Measurements from ENCODE around the gene TLR4. TPM values are rescaled to one million over a fixed set of nuclear protein-coding genes. Genes with fewer than 3 reads are reported as not detected.

Gene TLR4
- total and polyA plus RNA-seq, 9 of the 15 experiments (the other 6 are each of a cell fraction or from before 2014, with no cell fraction given) = 0.02 TPM; not detected in 8

GRCh38 chr9:117715411-117715989, 11.3 kb downstream of the TLR4 start:
- 0% methylated on average over 5 of the region's 5 CpGs for WGBS (ENCODE audit: insufficient coverage, low coverage, missing lambda C conversion rate)
- no peak overlapping the region for H3K9ac ChIP-seq (ENCODE audit: insufficient read depth in 1 of 2, low read depth in 2 of 2, low read length in 2 of 2)
- no peak for TF ChIP-seq FOSL1 (tag; conservative IDR thresholded peaks at IDR 0.05)
- TF ChIP-seq ZNF354B (CRISPR knock-in tag; IDR thresholded peaks at IDR 0.05) = no peak
- no peak for TF ChIP-seq ZNF253 (CRISPR knock-in tag; conservative IDR thresholded peaks at IDR 0.05)
- no peak for TF ChIP-seq BDP1 (IDR thresholded peaks at IDR 0.05; ENCODE audit: insufficient read depth, insufficient read length)
- no peak for TF ChIP-seq PCBP2 (IDR thresholded peaks at IDR 0.05; ENCODE audit: low read depth, low read length, poor library complexity, severe bottlenecking)
- no peak for TF ChIP-seq ELK1 (CRISPR knock-in tag; IDR thresholded peaks at IDR 0.05)
- TF ChIP-seq ZNF764 (CRISPR knock-in tag; IDR thresholded peaks at IDR 0.05; ENCODE audit: low read depth) = no peak
- TF ChIP-seq E2F8 (IDR thresholded peaks at IDR 0.05; ENCODE audit: low read depth, partially characterized antibody) = no peak
- TF ChIP-seq TFE3 (CRISPR knock-in tag; IDR thresholded peaks at IDR 0.05) = no peak
- TF ChIP-seq, protein P1, sequence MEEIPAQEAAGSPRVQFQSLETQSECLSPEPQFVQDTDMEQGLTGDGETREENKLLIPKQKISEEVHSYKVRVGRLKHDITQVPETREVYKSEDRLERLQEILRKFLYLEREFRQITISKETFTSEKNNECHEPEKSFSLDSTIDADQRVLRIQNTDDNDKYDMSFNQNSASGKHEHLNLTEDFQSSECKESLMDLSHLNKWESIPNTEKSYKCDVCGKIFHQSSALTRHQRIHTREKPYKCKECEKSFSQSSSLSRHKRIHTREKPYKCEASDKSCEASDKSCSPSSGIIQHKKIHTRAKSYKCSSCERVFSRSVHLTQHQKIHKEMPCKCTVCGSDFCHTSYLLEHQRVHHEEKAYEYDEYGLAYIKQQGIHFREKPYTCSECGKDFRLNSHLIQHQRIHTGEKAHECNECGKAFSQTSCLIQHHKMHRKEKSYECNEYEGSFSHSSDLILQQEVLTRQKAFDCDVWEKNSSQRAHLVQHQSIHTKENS (CRISPR knock-in tag; IDR thresholded peaks at IDR 0.05) = no peak
- BruUV-seq (replicated peaks) = no TSS peak
- H3K4me2 ChIP-seq (ENCODE audit: insufficient read depth, low read length) = no peak overlapping the region
- no peak overlapping the region for H3K4me3 ChIP-seq
- no peak for FAIRE-seq
- in situ Hi-C loops (cut with MboI) = no loop called here
- no peaks in the 10 kb centered on the region for H3K9me3 ChIP-seq (replicated peaks; ENCODE audit: control insufficient read depth, insufficient read depth, low read depth, low read length)
- H3K36me3 ChIP-seq (ENCODE audit: control insufficient read depth, insufficient read depth, low read length) = no peaks in the 10 kb centered on the region
- ChIA-PET POLR2A (no interaction called here), CTCF (ENCODE audit: low intra/inter-chr PET ratio) (no interaction called here)
- no peaks in the 10 kb centered on the region for H3K79me2 ChIP-seq (ENCODE audit: control insufficient read depth, insufficient read depth, low read length)
- no peak for ATAC-seq
- H3K4me1 ChIP-seq (replicated peaks in 1 of 2; ENCODE audit: control insufficient read depth in 2 of 2, insufficient read depth in 2 of 2, low read length in 2 of 2) = no peaks in the 10 kb centered on the region
- no peak overlapping the region for H3K27ac ChIP-seq (ENCODE audit: extremely low read depth, low read depth, low read length)
- H3K9me1 ChIP-seq (ENCODE audit: control insufficient read depth, insufficient read depth, low read length) = no peaks in the 10 kb centered on the region
- DNase-seq (ENCODE audit: extremely low read depth in 1 of 4, low spot score in 3 of 4) = no peak
- no peak overlapping the region for H2AFZ ChIP-seq (ENCODE audit: low read depth, low read length)
- H3K27me3 ChIP-seq (ENCODE audit: control insufficient read depth in 2 of 2, insufficient read depth in 2 of 2, low read length in 2 of 2) = no peaks in the 10 kb centered on the region
- intact Hi-C loops (cut with micrococcal nuclease) = no loop called here
- no peaks in the 10 kb centered on the region for H4K20me1 ChIP-seq (replicated peaks; ENCODE audit: control insufficient read depth, insufficient read depth, low read length)

All from K562 (cell line).